Sigmoid colon (tissue), 4 donors: ENCODE results near the gene C16orf90.

Experiments
- EP300 ChIP-seq, 4 donors: sonication (generic); formaldehyde crosslinking; IDR thresholded peaks; one replicate each; pipeline ENCODE4 v1.6.1; 2017; ENCODE audit warnings: antibody characterized with exemption in 4 of 4
- POLR2AphosphoS5 ChIP-seq, 4 donors: sonication (generic); formaldehyde crosslinking; IDR thresholded peaks; one replicate each; pipeline ENCODE4 v1.6.1; 2017; ENCODE audit warnings: antibody characterized with exemption in 4 of 4
- TF ChIP-seq, protein P1 (sequence below), 4 experiments: fragments of 450-650 bp in 3 of 4; fragments of 200-600 bp in 1 of 4; IDR thresholded peaks; one replicate each; pipeline ENCODE4 v1.5.1; 2016 to 2019; ENCODE audit warnings: antibody characterized with exemption in 4 of 4, mild to moderate bottlenecking in 3 of 4, moderate library complexity in 2 of 4

DNA sequence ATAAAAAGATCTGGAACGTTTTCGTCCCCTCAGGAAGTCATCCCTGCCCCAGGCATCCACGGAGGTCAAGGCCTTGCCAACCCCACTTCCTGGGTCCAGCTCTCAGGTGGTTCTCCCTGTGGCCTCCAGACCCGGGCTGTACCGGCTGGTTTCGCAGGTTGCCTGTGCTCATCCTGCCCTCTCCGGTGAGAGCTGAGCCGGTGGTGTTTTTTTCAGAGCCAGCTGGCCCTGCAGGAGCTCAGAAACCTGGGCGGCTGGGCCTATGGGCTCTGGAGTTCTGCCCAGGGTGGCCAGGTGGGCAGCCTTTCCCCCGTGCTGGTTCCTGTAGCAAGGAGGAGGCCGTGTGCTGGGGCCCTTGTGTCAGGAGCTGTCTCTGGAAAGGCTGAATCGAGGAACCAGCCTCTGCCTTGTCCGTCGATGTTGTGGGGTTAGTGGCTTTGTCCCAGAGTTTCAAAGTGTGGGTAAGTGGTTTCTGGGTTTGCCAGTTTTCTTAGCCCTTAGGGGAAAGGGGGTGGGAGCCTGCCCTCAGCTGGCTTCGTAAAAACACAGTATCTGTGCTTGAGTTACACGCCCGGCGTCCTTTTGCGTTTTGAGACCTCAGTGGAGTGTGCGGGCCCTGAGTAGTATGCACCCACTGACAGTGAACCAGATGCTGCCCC, 23.6 kb downstream of the C16orf90 start:
- TF ChIP-seq, protein P1, sequence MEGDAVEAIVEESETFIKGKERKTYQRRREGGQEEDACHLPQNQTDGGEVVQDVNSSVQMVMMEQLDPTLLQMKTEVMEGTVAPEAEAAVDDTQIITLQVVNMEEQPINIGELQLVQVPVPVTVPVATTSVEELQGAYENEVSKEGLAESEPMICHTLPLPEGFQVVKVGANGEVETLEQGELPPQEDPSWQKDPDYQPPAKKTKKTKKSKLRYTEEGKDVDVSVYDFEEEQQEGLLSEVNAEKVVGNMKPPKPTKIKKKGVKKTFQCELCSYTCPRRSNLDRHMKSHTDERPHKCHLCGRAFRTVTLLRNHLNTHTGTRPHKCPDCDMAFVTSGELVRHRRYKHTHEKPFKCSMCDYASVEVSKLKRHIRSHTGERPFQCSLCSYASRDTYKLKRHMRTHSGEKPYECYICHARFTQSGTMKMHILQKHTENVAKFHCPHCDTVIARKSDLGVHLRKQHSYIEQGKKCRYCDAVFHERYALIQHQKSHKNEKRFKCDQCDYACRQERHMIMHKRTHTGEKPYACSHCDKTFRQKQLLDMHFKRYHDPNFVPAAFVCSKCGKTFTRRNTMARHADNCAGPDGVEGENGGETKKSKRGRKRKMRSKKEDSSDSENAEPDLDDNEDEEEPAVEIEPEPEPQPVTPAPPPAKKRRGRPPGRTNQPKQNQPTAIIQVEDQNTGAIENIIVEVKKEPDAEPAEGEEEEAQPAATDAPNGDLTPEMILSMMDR (IDR thresholded peaks at IDR 0.05) = no peak
- no peak for TF ChIP-seq POLR2AphosphoS5 (IDR thresholded peaks at IDR 0.05)
- no peak for TF ChIP-seq EP300 (IDR thresholded peaks at IDR 0.05)
